ENCODE results near the gene MAGEA11.
"Not testable (repeated sequence)": the region's sequence is repeated elsewhere in the genome, so short reads cannot be mapped to it uniquely, and the experiment has no call there.

Gene MAGEA11, protein sequence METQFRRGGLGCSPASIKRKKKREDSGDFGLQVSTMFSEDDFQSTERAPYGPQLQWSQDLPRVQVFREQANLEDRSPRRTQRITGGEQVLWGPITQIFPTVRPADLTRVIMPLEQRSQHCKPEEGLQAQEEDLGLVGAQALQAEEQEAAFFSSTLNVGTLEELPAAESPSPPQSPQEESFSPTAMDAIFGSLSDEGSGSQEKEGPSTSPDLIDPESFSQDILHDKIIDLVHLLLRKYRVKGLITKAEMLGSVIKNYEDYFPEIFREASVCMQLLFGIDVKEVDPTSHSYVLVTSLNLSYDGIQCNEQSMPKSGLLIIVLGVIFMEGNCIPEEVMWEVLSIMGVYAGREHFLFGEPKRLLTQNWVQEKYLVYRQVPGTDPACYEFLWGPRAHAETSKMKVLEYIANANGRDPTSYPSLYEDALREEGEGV

DNA sequence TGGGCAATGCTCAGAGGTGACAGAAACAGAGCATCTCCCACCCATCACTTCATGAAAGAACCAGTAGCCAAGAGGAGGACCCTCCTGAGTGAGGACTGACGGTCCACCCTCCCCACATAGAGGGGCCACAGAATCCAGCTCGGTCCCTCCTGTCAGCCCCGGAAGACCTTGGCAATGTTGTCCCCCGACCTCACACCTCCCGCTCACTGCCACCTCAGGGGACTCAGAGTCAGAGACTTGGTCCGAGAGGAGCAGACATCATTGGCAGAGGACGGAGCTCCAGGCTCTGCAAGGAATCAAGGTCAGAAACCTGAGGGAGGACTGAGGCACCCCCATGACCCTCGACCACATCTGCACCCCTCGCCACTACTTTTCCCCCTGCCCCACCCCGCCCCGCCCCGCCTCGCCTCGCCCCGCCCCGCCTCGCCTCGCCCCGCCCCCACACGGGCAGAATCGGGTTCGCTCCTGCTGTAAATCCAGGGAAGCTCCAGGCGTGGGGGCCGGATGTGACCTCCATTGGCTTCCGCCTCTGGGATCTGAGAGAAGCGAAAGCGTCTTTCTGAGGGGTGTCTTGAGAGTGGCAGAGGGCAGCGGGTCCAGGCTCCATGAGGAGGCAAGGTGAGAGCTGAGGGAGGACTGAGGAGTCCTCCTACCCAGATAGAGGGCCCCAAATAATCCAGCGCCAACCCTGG, at the start of gene MAGEA11:
TSS of gene MAGEA11 (plus strand) at position 516 of the 692 bp plus-strand sequence. CDS start 1,100 bp downstream, outside the sequence.
- DNase-seq (ENCODE audit: low spot score) = no peak

DNA sequence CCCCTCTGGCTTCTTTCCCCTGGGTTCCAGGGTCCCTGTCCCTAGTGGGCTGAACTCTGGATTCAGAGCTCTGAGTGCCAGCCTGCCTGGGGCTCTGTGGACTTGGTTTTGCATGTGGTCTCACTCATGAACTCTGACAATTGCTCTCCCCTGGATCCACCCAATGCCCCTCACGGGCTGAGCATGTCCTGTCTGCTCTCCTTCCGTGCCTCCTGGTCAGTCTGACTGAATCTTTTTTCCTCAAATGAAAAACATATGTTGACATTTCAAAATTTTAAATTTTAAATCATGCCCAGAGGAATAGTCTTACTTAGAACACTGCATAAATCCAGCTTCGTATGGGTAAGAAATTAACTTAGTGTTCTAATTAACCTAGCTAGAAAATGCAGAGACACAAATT, 36.8 kb upstream of the MAGEA11 start:
- DNase-seq (ENCODE audit: low spot score) = not testable (repeated sequence)

GRCh38 chrX:149675554-149675953, 36.3 kb upstream of the MAGEA11 start:
- DNase-seq (ENCODE audit: low spot score) = not testable (repeated sequence)

DNA sequence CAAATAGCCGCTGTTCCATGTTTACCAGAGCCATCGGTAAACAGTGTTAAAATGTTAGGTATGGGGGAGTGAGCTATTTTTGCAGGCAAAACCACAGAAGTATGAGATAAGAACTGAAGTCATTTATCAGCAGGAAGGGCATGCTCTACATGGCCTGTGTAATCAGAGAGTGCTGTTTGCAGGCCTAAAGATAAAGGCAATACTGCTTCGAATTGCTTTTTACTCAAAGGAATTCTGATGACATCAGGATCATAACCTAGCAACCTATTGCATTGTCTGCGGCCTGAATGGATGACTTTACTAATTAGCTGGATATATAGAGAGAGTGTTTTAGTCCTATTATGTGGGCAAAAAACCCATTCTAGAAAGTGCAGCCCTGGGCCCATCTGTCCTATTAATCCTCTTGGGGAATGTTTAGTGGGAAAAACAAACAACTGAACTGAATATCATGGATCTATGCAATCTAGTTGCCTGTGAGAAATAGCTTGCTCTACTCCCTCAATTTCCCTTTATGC, 32.6 kb upstream of the MAGEA11 start:
- DNase-seq (ENCODE audit: low spot score) = not testable (repeated sequence)

DNA sequence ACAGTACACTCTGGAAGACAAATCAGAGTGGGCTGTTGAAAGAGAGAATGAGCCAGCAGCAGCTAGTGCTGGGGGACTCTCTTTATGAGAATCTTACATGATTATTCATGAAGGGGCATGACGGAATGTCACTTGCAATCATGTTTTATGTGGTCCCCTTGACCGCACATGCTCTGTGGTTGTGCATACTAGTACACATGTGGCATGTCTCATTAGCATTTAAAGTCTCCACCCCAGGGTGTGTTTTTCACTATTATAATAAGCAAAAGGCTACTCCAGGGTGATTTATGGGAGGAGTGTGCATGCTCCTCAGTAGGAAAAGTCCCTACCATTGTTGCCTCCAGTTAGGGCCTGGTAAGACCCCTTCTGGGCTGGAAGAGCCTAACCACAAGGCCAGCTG, 30.7 kb upstream of the MAGEA11 start:
- no peak for DNase-seq (ENCODE audit: low spot score)

DNA sequence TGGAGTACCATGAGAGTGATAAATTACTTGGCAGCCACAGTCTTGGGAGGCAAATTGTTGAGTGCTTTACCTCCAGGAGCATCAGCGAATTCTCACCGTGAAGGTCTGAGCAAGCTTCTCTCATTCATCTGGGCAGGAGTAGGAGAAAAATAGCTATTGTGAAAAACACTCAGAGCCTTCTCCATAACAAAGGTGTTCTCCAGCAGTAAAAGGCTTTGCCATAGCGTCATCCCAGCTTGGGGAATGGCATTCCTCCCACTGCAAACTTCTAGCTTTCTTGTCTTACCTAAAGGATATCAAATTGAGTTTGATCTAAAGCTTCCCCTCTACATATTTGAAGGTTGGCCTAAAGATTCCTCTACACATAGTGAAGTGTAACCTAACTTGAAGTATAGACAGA, 29.8 kb upstream of the MAGEA11 start:
- DNase-seq (ENCODE audit: low spot score) = no peak

DNA sequence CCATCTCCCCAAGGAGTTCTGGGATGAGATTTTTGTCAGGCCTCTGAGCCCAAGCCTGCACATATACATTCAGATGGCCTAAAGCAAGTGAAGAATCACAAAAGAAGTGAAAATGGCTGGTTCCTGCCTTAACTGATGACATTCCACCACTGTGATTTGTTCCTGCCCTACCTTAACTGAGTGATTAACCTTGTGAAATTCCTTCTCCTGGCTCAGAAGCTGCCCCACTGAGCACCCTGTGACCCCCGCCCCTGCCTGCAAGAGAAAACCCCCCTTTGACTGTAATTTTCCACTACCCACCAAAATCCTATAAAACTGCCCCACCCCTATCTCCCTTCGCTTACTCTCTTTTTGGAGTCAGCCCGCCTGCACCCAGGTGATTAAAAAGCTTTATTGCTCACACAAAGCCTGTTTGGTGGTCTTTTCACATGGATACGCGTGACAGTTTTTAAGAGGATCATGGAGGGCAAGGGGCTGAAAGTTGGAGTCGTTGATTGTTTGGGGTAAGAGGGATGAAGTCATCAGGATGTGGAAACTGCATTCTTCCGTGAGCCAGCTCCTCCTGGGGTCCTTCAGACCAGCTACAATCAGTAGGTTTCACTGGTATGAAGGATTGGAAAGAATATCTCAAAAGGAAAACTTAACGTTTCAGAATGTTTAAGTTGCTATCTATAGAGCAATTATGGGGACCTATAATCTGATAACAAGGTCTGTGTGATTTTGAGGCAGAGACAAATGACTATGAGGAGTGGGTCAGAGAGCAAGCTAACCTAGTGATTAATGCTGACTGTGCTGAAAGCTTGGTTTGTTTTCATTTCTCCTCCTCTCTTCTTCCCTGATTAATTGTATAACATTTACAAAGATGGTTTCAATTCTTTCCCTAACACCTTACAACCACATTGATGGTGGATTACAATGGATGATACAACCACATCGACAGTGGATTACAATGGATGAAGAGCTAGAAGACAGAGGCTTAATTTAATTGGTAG, 28.6 kb upstream of the MAGEA11 start:
- no peak for DNase-seq (ENCODE audit: low spot score)

GRCh38 chrX:149683966-149684730, 27.7 kb upstream of the MAGEA11 start:
- DNase-seq (ENCODE audit: low spot score) = no peak

- no peak for DNase-seq (ENCODE audit: low spot score)
These were observed 23.9 kb upstream of the MAGEA11 start for GRCh38 chrX:149687991-149688390.

- no peak for DNase-seq (ENCODE audit: low spot score)
These were observed 23.3 kb upstream of the MAGEA11 start for GRCh38 chrX:149688552-149688951.

DNA sequence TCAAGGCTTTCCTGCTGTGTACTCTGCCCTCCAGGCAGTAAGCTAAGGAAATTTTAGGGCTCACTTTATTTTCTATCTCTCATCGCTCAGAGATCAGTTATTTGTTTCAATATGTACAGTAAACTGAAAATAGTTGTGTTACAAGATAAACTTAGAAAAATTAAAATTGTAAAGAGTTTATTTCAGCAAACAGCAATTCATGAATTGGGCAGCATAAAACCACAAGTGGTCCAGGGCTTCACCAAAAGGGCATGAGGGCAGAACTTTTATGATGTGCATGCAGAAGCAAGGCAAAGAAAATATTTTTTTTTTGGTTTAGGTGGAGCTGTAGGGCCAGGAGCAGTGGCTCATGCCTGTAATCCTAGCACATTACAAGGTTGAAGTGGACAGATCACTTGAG, 20.1 kb upstream of the MAGEA11 start:
- no peak for DNase-seq (ENCODE audit: low spot score)

DNA sequence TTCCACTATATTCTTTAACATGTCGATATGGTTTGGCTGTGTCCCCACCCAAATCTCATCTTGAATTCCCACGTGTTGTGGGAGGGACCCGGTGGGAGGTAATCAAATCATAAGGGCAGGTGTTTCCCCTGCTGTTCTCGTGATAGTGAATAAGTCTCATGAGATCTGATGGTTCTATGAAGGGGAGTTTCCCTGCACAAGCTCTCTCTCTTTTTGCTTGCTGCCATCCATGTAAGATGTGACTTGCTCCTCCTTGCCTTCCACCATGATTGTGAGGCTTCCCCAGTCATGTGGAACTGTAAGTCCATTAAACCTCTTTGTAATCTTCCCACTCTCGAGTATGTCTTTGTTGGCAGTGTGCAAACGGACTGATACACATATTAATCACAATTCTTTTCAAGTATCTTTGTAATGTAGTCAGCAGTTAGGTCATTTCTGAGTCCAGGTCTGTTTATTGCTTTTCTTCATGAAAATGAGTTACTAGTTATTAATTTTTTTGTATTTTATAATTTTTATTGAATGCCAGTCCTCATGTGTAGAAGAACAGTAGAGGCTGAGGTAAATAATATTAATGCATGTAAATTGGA, 19.1 kb upstream of the MAGEA11 start:
- DNase-seq (ENCODE audit: low spot score) = not testable (repeated sequence)

- DNase-seq (ENCODE audit: low spot score) = no peak
These were observed 12.1 kb upstream of the MAGEA11 start for GRCh38 chrX:149699761-149700160.

DNA sequence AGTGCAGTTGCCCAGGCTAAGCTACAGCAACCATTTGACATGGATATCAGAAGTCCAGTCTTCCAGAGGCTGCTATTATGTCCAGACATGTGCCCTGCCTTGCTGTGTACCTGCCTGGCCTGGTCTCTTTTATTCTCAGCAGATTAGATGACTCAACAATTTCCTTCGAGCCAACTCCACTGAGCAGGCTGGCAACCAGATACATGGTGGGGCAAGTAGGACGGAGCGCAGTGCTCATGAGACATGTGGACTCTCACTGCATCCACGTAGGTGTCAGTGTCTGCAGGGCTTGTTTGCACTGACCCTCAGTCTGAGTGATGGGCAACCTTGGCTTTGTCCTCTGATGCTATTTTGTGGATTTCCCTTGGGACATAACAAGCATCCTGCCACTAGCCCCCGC, 7.2 kb upstream of the MAGEA11 start:
- no peak for DNase-seq (ENCODE audit: low spot score)

GRCh38 chrX:149707147-149707901, 4.5 kb upstream of the MAGEA11 start:
- DNase-seq (ENCODE audit: low spot score) = no peak

GRCh38 chrX:149712831-149713230, 971 bp downstream of the MAGEA11 start:
- no peak for DNase-seq (ENCODE audit: low spot score)

- DNase-seq (ENCODE audit: low spot score) = no peak
These were observed 1.6 kb downstream of the MAGEA11 start for GRCh38 chrX:149713279-149714050.

- DNase-seq (ENCODE audit: low spot score) = no peak
These were observed 3.6 kb downstream of the MAGEA11 start for GRCh38 chrX:149715468-149715867.

- no peak for DNase-seq (ENCODE audit: low spot score)
These were observed 4.8 kb downstream of the MAGEA11 start for GRCh38 chrX:149716632-149717031.

Measured in AG08396 (cell line).